Fibroblast of lung (primary cell): Measurements from ENCODE around the gene SFTPA2.
"Not testable (repeated sequence)": the region's sequence is repeated elsewhere in the genome, so short reads cannot be mapped to it uniquely, and the experiment has no call there.

Source experiments
- CTCF ChIP-seq, 2 donors: IDR thresholded peaks in 1 of 2; conservative IDR thresholded peaks in 1 of 2; 1 replicate in 1 of 2; 2 replicates in 1 of 2; pipeline ENCODE4 v1.5.1; 2011 to 2012; ENCODE audit warnings: low read length in 2 of 2, control low read depth in 1 of 2, inconsistent platforms in 1 of 2, low read depth in 1 of 2, mild to moderate bottlenecking in 1 of 2
- EZH2 ChIP-seq: IDR thresholded peaks from 2 replicates; pipeline ENCODE4 v1.5.1; 2012; ENCODE audit warnings: low read length, control low read depth, mild to moderate bottlenecking; ENCODE audit errors: missing control alignments

- TF ChIP-seq CTCF (conservative IDR thresholded peaks at IDR 0.05 in 1 of 2, IDR thresholded peaks at IDR 0.05 in 1 of 2; ENCODE audit: low read depth in 1 of 2, low read length in 2 of 2); EZH2: not testable (repeated sequence)
Measured at GRCh38 chr10:79516532-79517205, 43.5 kb downstream of the SFTPA2 start.
